ENCODE data around the gene DTD1.
A peak's percentile ranks its signal among the peaks of the same experiment; 100 is the strongest.

The DTD1 gene

GRCh38 chr20:18571578-18571977, 16.3 kb upstream of the DTD1 start:
- no peak overlapping the region for H2BK5ac ChIP-seq (ENCODE audit: low read length)
- H3K36me3 ChIP-seq (ENCODE audit: control insufficient read depth, insufficient read depth, low read length) = peaks cover 3% of the 10 kb centered on the region
- no peak overlapping the region for H3K4me2 ChIP-seq (ENCODE audit: low read length)
- H3K79me1 ChIP-seq (ENCODE audit: low read length) = peaks cover 2% of the 10 kb centered on the region
- H2BK120ac ChIP-seq (ENCODE audit: low read depth, low read length) = no peak overlapping the region
- no peak overlapping the region for H3K4ac ChIP-seq (ENCODE audit: low read depth, low read length)
- H4K5ac ChIP-seq (ENCODE audit: low read length) = no peak overlapping the region
- DNase-seq = no peak
- no peak overlapping the region for H3K18ac ChIP-seq (ENCODE audit: low read length)
- WGBS (ENCODE audit: extremely low coverage, insufficient coverage, low lambda C conversion rate) = no CpG with 5 or more reads among the region's 2 CpGs
- H3K79me2 ChIP-seq (ENCODE audit: control insufficient read depth, insufficient read depth, low read length) = peaks cover 5% of the 10 kb centered on the region
- no peak overlapping the region for H3K9ac ChIP-seq (ENCODE audit: low read length)
- no peak overlapping the region for H3K56ac ChIP-seq (ENCODE audit: low read length)
- no peaks in the 10 kb centered on the region for H3K4me1 ChIP-seq (ENCODE audit: control insufficient read depth, low read depth, low read length)
- no peak overlapping the region for H3K27ac ChIP-seq (ENCODE audit: low read depth, low read length)
- H4K8ac ChIP-seq (ENCODE audit: low read depth, low read length) = no peak overlapping the region
- H3K27me3 ChIP-seq (ENCODE audit: insufficient read depth, low read length, poor library complexity) = no peaks in the 10 kb centered on the region
- no peak overlapping the region for H2BK15ac ChIP-seq (replicated peaks; ENCODE audit: low read depth)
- H3K4me3 ChIP-seq (ENCODE audit: low read length) = no peak overlapping the region
- H2AK5ac ChIP-seq (ENCODE audit: low read length) = no peak overlapping the region
- no peak overlapping the region for H3K23ac ChIP-seq (ENCODE audit: low read length)

- H3K4me3 ChIP-seq (ENCODE audit: low read length) = no peak overlapping the region
- DNase-seq = no peak
- no peak overlapping the region for H3K18ac ChIP-seq (ENCODE audit: low read length)
- H3K27me3 ChIP-seq (ENCODE audit: insufficient read depth, low read length, poor library complexity) = no peaks in the 10 kb centered on the region
- H2BK120ac ChIP-seq (ENCODE audit: low read depth, low read length) = no peak overlapping the region
- no peak overlapping the region for H3K27ac ChIP-seq (ENCODE audit: low read depth, low read length)
- no peaks in the 10 kb centered on the region for H3K79me2 ChIP-seq (ENCODE audit: control insufficient read depth, insufficient read depth, low read length)
- no peak overlapping the region for H4K8ac ChIP-seq (ENCODE audit: low read depth, low read length)
- no peak overlapping the region for H2BK5ac ChIP-seq (ENCODE audit: low read length)
- no peak overlapping the region for H2AK5ac ChIP-seq (ENCODE audit: low read length)
- no peaks in the 10 kb centered on the region for H3K4me1 ChIP-seq (ENCODE audit: control insufficient read depth, low read depth, low read length)
- no peak overlapping the region for H3K56ac ChIP-seq (ENCODE audit: low read length)
- H3K79me1 ChIP-seq (ENCODE audit: low read length) = no peaks in the 10 kb centered on the region
- H2BK15ac ChIP-seq (replicated peaks; ENCODE audit: low read depth) = no peak overlapping the region
- H3K36me3 ChIP-seq (ENCODE audit: control insufficient read depth, insufficient read depth, low read length) = no peaks in the 10 kb centered on the region
- H4K5ac ChIP-seq (ENCODE audit: low read length) = no peak overlapping the region
- no peak overlapping the region for H3K9ac ChIP-seq (ENCODE audit: low read length)
- H3K23ac ChIP-seq (ENCODE audit: low read length) = no peak overlapping the region
- WGBS (ENCODE audit: extremely low coverage, insufficient coverage, low lambda C conversion rate) = no CpG with 5 or more reads among the region's 6 CpGs
- no peak overlapping the region for H3K4me2 ChIP-seq (ENCODE audit: low read length)
- no peak overlapping the region for H3K4ac ChIP-seq (ENCODE audit: low read depth, low read length)
Observed at GRCh38 chr20:18577942-18578341, 9.9 kb upstream of the DTD1 start.

- Histone ChIP-seq H3K79me1 (ENCODE audit: low read length) (no peaks in the 10 kb centered on the region), H4K8ac (ENCODE audit: low read depth, low read length) (no peak overlapping the region), H2BK5ac (ENCODE audit: low read length) (no peak overlapping the region), H3K4ac (ENCODE audit: low read depth, low read length) (no peak overlapping the region), H3K18ac (ENCODE audit: low read length) (no peak overlapping the region), H3K56ac (ENCODE audit: low read length) (no peak overlapping the region), H3K79me2 (ENCODE audit: control insufficient read depth, insufficient read depth, low read length) (no peaks in the 10 kb centered on the region), H3K4me2 (ENCODE audit: low read length) (no peak overlapping the region), H3K4me3 (ENCODE audit: low read length) (no peak overlapping the region), H2AK5ac (ENCODE audit: low read length) (no peak overlapping the region), H4K5ac (ENCODE audit: low read length) (no peak overlapping the region), H3K36me3 (ENCODE audit: control insufficient read depth, insufficient read depth, low read length) (no peaks in the 10 kb centered on the region), H3K27me3 (ENCODE audit: insufficient read depth, low read length, poor library complexity) (no peaks in the 10 kb centered on the region), H2BK120ac (ENCODE audit: low read depth, low read length) (no peak overlapping the region), H3K9ac (ENCODE audit: low read length) (no peak overlapping the region), H3K27ac (ENCODE audit: low read depth, low read length) (no peak overlapping the region), H2BK15ac (replicated peaks; ENCODE audit: low read depth) (no peak overlapping the region), H3K23ac (ENCODE audit: low read length) (no peak overlapping the region), H3K4me1 (ENCODE audit: control insufficient read depth, low read depth, low read length) (no peaks in the 10 kb centered on the region)
- no peak for DNase-seq
- WGBS (ENCODE audit: extremely low coverage, insufficient coverage, low lambda C conversion rate) = no CpG with 5 or more reads among the region's 6 CpGs
Observed at GRCh38 chr20:18578581-18578980, 9.3 kb upstream of the DTD1 start.

- Histone ChIP-seq H4K5ac (ENCODE audit: low read length) (no peak overlapping the region), H3K18ac (ENCODE audit: low read length) (no peak overlapping the region), H2BK5ac (ENCODE audit: low read length) (no peak overlapping the region), H3K23ac (ENCODE audit: low read length) (no peak overlapping the region), H3K79me2 (ENCODE audit: control insufficient read depth, insufficient read depth, low read length) (no peaks in the 10 kb centered on the region), H4K8ac (ENCODE audit: low read depth, low read length) (no peak overlapping the region), H3K27me3 (ENCODE audit: insufficient read depth, low read length, poor library complexity) (no peaks in the 10 kb centered on the region), H3K56ac (ENCODE audit: low read length) (no peak overlapping the region), H3K9ac (ENCODE audit: low read length) (no peak overlapping the region), H3K4me3 (ENCODE audit: low read length) (no peak overlapping the region), H3K27ac (ENCODE audit: low read depth, low read length) (no peak overlapping the region), H2BK120ac (ENCODE audit: low read depth, low read length) (no peak overlapping the region), H3K79me1 (ENCODE audit: low read length) (no peaks in the 10 kb centered on the region), H3K4me2 (ENCODE audit: low read length) (no peak overlapping the region), H2BK15ac (replicated peaks; ENCODE audit: low read depth) (no peak overlapping the region), H2AK5ac (ENCODE audit: low read length) (no peak overlapping the region), H3K4me1 (ENCODE audit: control insufficient read depth, low read depth, low read length) (no peaks in the 10 kb centered on the region), H3K4ac (ENCODE audit: low read depth, low read length) (no peak overlapping the region), H3K36me3 (ENCODE audit: control insufficient read depth, insufficient read depth, low read length) (no peaks in the 10 kb centered on the region)
- WGBS (ENCODE audit: extremely low coverage, insufficient coverage, low lambda C conversion rate) = no CpG with 5 or more reads among the region's 4 CpGs
- DNase-seq = no peak
Observed at GRCh38 chr20:18580012-18580411, 7.8 kb upstream of the DTD1 start.

- DNase-seq = peak; percentile 94
- Histone ChIP-seq H3K4me2 (ENCODE audit: low read length) (no peak overlapping the region), H3K36me3 (ENCODE audit: control insufficient read depth, insufficient read depth, low read length) (no peaks in the 10 kb centered on the region)
Observed at GRCh38 chr20:18585134-18585533, 2.7 kb upstream of the DTD1 start.

GRCh38 chr20:18588574-18588933, 700 bp downstream of the DTD1 start:
- Histone ChIP-seq H3K4me2 (ENCODE audit: low read length) (peak overlapping the region; percentile 75), H4K8ac (ENCODE audit: low read depth, low read length) (no peak overlapping the region), H4K5ac (ENCODE audit: low read length) (no peak overlapping the region), H3K4ac (ENCODE audit: low read depth, low read length) (no peak overlapping the region), H3K4me3 (ENCODE audit: low read length) (peak overlapping the region; percentile 63), H3K23ac (ENCODE audit: low read length) (no peak overlapping the region), H3K18ac (ENCODE audit: low read length) (no peak overlapping the region), H2BK120ac (ENCODE audit: low read depth, low read length) (no peak overlapping the region), H3K79me2 (ENCODE audit: control insufficient read depth, insufficient read depth, low read length) (peaks cover 2% of the 10 kb centered on the region), H3K9ac (ENCODE audit: low read length) (peak overlapping the region; percentile 72), H3K79me1 (ENCODE audit: low read length) (peaks cover 3% of the 10 kb centered on the region), H2BK5ac (ENCODE audit: low read length) (no peak overlapping the region), H3K4me1 (ENCODE audit: control insufficient read depth, low read depth, low read length) (no peaks in the 10 kb centered on the region), H2BK15ac (replicated peaks; ENCODE audit: low read depth) (no peak overlapping the region), H3K36me3 (ENCODE audit: control insufficient read depth, insufficient read depth, low read length) (no peaks in the 10 kb centered on the region), H3K56ac (ENCODE audit: low read length) (peak overlapping the region; percentile 78), H2AK5ac (ENCODE audit: low read length) (no peak overlapping the region), H3K27ac (ENCODE audit: low read depth, low read length) (no peak overlapping the region), H3K27me3 (ENCODE audit: insufficient read depth, low read length, poor library complexity) (no peaks in the 10 kb centered on the region)
- no CpG with 5 or more reads among the region's 18 CpGs for WGBS (ENCODE audit: extremely low coverage, insufficient coverage, low lambda C conversion rate)
- no peak for DNase-seq

More at GRCh38 chr20:18585134-18585533, 2.7 kb upstream of the DTD1 start:
- Histone ChIP-seq H3K9ac (ENCODE audit: low read length) (no peak overlapping the region), H3K23ac (ENCODE audit: low read length) (no peak overlapping the region), H3K4me1 (ENCODE audit: control insufficient read depth, low read depth, low read length) (no peaks in the 10 kb centered on the region), H4K8ac (ENCODE audit: low read depth, low read length) (no peak overlapping the region), H3K18ac (ENCODE audit: low read length) (no peak overlapping the region), H3K27me3 (ENCODE audit: insufficient read depth, low read length, poor library complexity) (no peaks in the 10 kb centered on the region), H2BK120ac (ENCODE audit: low read depth, low read length) (no peak overlapping the region), H3K27ac (ENCODE audit: low read depth, low read length) (no peak overlapping the region), H2BK15ac (replicated peaks; ENCODE audit: low read depth) (no peak overlapping the region), H4K5ac (ENCODE audit: low read length) (no peak overlapping the region), H2AK5ac (ENCODE audit: low read length) (no peak overlapping the region), H3K79me1 (ENCODE audit: low read length) (no peaks in the 10 kb centered on the region), H2BK5ac (ENCODE audit: low read length) (no peak overlapping the region), H3K4me3 (ENCODE audit: low read length) (no peak overlapping the region), H3K4ac (ENCODE audit: low read depth, low read length) (no peak overlapping the region), H3K79me2 (ENCODE audit: control insufficient read depth, insufficient read depth, low read length) (no peaks in the 10 kb centered on the region), H3K56ac (ENCODE audit: low read length) (no peak overlapping the region)
- WGBS (ENCODE audit: extremely low coverage, insufficient coverage, low lambda C conversion rate) = no CpG with 5 or more reads among the region's 2 CpGs

Data from mesendoderm (in vitro differentiated cells).